ACC112 (cell line): ENCODE results near the gene SDCBP2.
A peak's percentile ranks its signal among the peaks of the same experiment; 100 is the strongest.

ENCODE experiments used
- H2AFZ ChIP-seq: fragments of 200-600 bp; sonication (generic); one replicate; pipeline ENCODE4 v1.6.0; 2017; ENCODE audit warnings: antibody characterized with exemption, low read length; ENCODE audit not compliant: unreplicated experiment
- H3K27ac ChIP-seq: fragments of 200-600 bp; sonication (generic); 2 replicates; pipeline ENCODE4 v1.5.1; 2014; ENCODE audit warnings: low read depth, mild to moderate bottlenecking, antibody characterized with exemption, low read length, moderate library complexity
- H3K27me3 ChIP-seq: fragments of 200-600 bp; sonication (generic); 2 replicates; pipeline ENCODE4 v1.6.1; 2014; ENCODE audit warnings: mild to moderate bottlenecking, antibody characterized with exemption, low read length, moderate library complexity, mixed read lengths; ENCODE audit not compliant: insufficient read depth
- H3K36me3 ChIP-seq: fragments of 200-600 bp; sonication (generic); 2 replicates; pipeline ENCODE4 v1.6.1; 2016; ENCODE audit warnings: mild to moderate bottlenecking, antibody characterized with exemption, low read length, moderate library complexity, mixed read lengths; ENCODE audit not compliant: insufficient read depth
- H3K4me1 ChIP-seq: fragments of 200-600 bp; sonication (generic); one replicate; pipeline ENCODE4 v1.6.1; 2016; ENCODE audit warnings: low read length, mixed read lengths; ENCODE audit not compliant: insufficient read depth, unreplicated experiment, control insufficient read depth
- H3K4me3 ChIP-seq: fragments of 200-600 bp; sonication (generic); 2 replicates; pipeline ENCODE4 v1.5.1; 2014; ENCODE audit warnings: mild to moderate bottlenecking, low read depth, low read length
- H3K79me2 ChIP-seq: fragments of 200-600 bp; sonication (generic); one replicate; pipeline ENCODE4 v1.6.0; 2016; ENCODE audit warnings: low read length; ENCODE audit not compliant: control insufficient read depth, unreplicated experiment, insufficient read depth

The SDCBP2 gene

DNA sequence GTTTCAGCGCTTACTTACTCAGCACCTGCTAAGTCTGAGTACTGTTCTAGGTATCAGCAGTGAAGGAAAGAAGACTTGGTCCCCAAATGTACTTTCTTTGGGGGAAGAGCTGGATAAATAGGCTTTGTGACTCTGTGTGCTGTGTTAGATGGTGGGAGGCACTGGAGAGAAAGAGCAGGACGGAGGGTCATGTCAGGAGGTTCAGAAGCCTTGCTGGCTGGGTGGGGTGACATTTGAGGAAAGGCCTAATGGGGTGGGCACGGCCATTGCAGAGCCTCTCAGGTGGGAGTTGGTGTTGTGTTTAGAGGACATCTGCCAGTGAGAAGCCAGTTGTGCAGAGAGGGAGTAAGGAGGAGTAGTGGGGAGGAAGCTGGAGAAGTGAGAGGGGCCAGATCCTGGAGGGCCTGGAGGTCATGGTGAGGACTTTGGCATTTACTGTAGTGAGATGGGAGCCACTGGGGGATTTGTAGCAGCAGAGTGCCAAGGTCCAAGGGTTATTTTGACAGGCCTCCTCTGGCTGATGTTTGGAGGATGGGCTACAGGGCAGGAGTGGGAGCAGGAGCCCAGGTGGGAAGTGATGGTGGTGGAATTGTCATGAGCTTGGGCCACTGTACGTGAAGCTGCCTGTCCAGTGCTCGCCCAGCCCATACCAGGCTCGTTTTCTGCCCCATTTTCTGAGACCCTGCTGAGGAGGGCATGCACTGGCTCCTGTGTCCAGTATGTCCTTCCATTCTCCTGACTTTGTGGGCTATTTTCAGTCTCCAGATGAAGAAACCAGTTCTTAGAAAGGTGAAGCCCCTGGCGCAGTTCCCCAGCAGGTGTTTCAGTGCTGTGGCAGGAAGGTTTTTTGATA is 886 bp downstream of the SDCBP2 start:
- Histone ChIP-seq H3K4me1 (peaks cover 65% of the 10 kb centered on the region), H2AFZ (no peak overlapping the region), H3K79me2 (peaks cover 70% of the 10 kb centered on the region), H3K27me3 (no peaks in the 10 kb centered on the region), H3K4me3 (peak overlapping the region; percentile 85), H3K36me3 (no peaks in the 10 kb centered on the region; the same call in 1 of the 2 replicates), H3K27ac (peak overlapping the region; percentile 99)

DNA sequence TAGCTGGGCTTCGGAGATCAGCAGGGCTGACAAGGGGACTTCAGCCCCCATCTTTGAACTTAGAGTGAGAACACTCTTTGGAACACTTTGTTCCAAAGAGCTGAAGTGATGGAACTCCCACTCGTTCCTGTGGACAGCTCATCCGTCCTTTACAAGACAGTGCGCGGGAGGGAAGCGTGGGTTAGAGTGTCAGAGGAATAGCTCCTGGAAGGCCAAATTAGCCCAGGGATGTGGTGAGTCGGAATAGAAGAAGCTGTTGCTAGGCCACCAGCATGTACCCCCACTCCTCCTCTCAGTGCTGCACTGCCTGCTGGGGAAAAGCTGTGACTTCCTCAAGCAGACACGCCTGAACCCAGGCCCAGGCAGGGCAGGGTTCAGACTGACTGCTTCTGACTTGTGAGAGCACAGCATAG is 1.7 kb downstream of the SDCBP2 start:
- Histone ChIP-seq H3K4me1 (peaks cover 72% of the 10 kb centered on the region), H3K79me2 (peaks cover 62% of the 10 kb centered on the region)

DNA sequence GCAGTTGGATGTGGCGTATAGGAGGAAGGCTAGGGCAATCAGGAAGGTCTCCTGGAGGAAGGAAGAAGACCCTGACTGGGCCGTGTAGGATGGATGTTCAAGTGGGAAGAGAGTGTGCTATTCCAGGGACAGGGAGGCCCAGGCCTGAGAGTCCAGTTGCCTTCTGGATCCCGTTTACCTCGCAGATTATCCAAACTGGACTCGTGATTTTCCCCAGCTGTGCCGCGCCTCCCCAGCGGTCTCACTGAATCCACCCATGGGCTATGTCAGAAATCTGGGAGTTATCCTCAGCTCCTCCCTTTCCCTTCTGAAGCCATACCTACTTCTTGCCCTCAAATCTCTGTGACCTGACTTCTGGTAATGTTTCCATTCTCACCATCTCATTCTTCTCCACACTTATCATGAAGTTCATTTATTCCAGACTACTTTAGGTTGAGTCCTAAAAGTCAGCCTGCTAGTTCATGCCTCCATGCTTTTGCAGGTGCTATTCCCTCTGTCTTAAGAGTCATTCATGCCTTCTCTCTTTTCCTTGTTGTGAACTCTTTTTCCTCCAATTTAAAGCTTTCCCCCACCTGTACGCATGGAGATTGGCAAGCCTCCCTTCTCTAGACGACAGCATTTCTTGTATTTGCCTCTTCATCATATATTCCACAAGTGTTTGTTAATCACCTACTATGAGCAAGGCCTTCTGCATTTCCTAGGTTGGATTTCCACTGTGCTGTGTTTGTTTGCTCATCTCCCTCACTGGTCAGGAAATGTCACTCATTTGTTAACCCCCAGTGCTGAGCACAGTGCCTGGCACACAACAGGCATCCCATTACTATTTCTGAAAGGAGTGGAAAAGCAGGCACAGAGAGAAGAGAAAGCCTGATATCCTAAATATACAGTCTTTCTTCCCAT is 2.7 kb downstream of the SDCBP2 start:
- Histone ChIP-seq H3K27ac (peak overlapping the region; percentile 99), H3K79me2 (peaks cover 54% of the 10 kb centered on the region), H3K36me3 (no peaks in the 10 kb centered on the region), H2AFZ (no peak overlapping the region), H3K4me3 (peak overlapping the region; percentile 85), H3K4me1 (peaks cover 75% of the 10 kb centered on the region), H3K27me3 (no peaks in the 10 kb centered on the region)

More for the DNA sequence above, 1.7 kb downstream of the SDCBP2 start:
- Histone ChIP-seq H3K27me3 (no peaks in the 10 kb centered on the region), H3K4me3 (peak overlapping the region; percentile 85), H3K27ac (peak overlapping the region; percentile 99), H2AFZ (no peak overlapping the region), H3K36me3 (no peaks in the 10 kb centered on the region)

DNA sequence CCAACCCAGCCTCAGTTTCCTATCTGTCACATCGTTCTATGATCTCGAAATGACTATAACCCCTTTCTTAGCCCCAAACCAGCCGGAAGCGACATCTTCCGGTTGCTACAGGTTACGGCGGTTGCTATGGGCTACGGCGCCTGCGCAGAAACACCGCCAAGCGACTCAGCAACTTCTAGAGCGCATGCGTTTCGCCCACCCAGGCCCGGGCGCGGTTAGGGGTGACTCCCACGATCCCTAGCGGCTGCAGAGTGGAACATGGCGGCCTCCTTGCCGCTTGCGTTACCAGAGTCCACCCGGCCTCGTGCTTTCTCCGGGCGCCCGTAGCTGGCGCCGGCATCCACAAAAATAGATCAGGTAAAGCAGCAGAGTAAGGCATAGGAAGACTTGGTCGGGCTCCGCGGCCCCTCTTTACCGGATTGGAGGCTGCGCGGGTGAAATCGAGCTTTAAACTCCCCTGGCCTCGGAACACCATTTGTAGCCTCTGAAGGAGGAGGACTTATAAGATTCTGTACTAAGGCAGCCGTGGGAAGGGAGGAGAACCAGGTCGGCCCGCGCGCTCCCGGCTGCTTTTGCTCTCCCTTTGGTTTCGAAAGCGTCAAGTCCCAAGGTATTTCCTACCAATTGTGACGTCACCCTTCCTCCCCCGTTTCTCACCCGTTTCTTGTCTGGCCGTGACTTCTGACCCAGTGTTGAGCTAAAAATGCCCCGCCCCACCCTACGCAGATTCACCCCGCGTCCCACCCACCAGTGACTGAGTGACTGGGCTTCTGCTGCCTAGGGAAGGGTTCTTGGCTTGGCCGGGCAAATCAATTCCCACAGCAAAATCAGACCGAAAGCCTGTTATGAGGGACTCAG is 3.5 kb downstream of the SDCBP2 start:
- Histone ChIP-seq H3K79me2 (peaks cover 45% of the 10 kb centered on the region), H3K36me3 (no peaks in the 10 kb centered on the region), H3K4me1 (peaks cover 73% of the 10 kb centered on the region), H2AFZ (no peak overlapping the region), H3K27ac (peak overlapping the region; percentile 99), H3K4me3 (peak overlapping the region; percentile 85), H3K27me3 (no peaks in the 10 kb centered on the region)

DNA sequence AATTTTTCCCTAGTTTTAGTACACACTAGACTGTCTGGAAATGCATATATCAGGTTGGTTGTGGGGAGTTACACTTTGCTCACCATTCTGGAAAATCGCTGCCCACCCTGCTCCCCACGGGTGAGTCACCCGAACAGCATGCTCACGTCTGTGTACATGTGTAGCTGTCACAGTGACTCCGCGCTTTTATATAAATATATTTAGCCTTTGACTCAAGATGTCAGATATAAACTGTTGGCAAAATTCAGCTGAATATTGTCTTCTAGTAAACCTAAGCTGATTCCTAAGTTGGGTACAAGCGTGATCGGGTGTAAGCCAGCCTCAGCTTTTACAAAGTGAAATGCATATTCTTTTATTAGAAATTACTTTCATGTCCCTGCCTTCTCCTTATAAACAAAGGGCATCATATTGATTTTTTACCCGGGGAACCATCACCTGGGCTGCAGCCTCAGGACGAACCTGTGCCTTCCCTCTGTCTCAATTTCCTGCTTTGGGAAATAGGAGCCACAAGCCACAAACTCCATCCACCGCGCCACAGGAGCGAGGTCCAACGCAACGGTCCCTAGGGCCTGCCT is 4.3 kb downstream of the SDCBP2 start:
- H3K4me3 ChIP-seq, result peak overlapping the region; percentile 85
- H3K4me1 ChIP-seq, result peaks cover 68% of the 10 kb centered on the region
- H3K79me2 ChIP-seq, result peaks cover 38% of the 10 kb centered on the region
- no peaks in the 10 kb centered on the region for H3K36me3 ChIP-seq
- H3K27ac ChIP-seq, result peak overlapping the region; percentile 99
- no peaks in the 10 kb centered on the region for H3K27me3 ChIP-seq
- no peak overlapping the region for H2AFZ ChIP-seq

DNA sequence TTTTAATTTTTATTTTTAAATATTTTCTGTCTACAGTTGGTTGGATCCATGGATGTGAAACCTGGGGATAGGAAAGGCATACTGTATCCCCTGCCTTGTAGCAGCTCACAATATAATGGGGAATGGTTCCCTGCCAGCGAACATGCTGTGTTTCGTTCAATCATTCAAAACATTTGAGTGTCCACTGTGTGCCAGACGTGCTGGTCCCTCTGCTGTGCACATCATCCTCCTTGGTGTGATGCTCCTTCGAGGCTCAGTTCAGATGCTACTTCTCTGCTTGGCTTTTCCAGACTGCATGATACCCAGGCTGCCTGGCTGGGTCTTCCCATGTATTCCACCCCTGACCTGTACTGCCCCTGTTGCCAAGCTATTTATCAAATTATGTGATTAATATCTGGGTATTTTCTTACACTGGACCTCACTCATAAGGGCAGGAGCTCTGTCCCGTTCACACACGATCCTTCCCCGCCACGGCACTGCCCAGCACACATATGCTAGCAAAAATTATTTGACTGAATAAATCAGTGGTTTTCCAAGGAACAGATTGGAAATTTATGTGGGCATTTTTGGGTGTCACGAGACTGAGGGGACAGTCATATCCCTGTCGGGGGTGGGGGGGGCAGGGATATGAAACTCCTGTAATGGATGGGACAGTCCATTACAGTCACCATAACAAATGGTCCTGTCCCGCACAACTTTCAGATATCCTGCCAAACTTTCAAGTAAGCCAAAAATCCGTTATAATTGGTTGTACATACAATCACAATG is 4.9 kb downstream of the SDCBP2 start:
- Histone ChIP-seq H3K36me3 (no peaks in the 10 kb centered on the region), H3K4me1 (peaks cover 66% of the 10 kb centered on the region), H3K79me2 (peaks cover 31% of the 10 kb centered on the region), H3K27ac (peak overlapping the region; percentile 99), H3K4me3 (peak overlapping the region; percentile 85), H3K27me3 (no peaks in the 10 kb centered on the region), H2AFZ (no peak overlapping the region)

DNA sequence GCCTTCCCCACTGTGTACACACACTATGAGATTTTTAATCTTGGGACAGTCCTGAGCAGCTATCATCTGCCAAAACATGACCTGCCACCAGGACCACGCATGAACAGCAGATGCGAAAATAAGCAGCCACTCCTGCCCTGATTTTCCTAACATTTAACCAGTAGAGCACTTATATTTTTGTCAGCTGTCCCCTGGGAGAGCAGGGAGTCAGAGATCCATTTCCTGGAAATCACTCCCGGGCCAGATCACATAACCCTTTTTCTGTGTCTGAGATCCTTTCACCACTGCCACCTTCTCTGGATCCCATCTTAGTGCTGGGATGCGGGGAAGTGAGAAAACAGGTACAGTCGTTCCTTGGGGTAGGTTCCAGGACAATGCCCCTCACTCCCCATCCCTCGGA is 5.7 kb downstream of the SDCBP2 start:
- Histone ChIP-seq H3K27me3 (no peaks in the 10 kb centered on the region), H3K4me3 (peak overlapping the region; percentile 5; the same call in 1 of the 2 replicates), H3K79me2 (peaks cover 24% of the 10 kb centered on the region), H3K4me1 (peaks cover 63% of the 10 kb centered on the region), H3K36me3 (no peaks in the 10 kb centered on the region), H3K27ac (peak overlapping the region; percentile 99), H2AFZ (peak overlapping the region; percentile 42)

DNA sequence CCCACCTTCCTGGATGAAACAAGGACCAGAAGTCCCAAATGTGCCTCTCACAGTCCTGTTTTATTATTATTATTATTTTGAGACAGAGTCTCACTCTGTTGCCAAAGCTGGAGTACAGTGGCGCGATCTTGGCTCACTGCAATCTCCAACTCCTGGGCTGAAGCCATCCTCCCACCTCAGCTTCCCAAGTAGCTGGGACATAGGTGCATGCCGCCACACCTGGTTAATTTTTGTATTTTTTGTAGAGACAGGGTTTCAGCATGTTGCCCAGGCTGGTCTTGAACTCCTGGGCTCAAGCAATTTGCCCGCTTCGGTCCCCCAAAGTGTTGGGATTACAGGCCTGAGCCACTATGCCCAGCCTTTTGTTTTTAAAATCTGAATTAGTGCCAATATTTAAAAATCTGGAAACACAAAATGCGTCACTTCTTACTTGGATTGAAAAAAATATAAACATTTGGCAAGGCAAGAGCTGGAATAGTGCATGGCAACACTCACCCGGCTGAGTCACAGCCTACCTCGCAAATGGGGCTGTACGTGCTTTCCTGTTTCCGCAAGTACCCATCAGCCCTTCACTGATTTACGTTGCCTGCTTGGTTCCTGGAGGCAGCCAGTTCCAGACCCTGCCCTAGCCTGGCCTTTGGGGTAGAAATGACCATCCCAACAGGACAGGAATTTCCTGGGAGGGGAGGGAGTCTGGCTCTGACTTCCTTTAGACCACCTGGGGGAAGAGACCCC is 6.3 kb downstream of the SDCBP2 start:
- H3K4me3 ChIP-seq, result peak overlapping the region; percentile 5; the same call in 1 of the 2 replicates
- peak overlapping the region; percentile 42 for H2AFZ ChIP-seq
- peaks cover 62% of the 10 kb centered on the region for H3K4me1 ChIP-seq
- peak overlapping the region; percentile 99 for H3K27ac ChIP-seq
- H3K79me2 ChIP-seq, result peaks cover 18% of the 10 kb centered on the region
- no peaks in the 10 kb centered on the region for H3K36me3 ChIP-seq
- H3K27me3 ChIP-seq, result no peaks in the 10 kb centered on the region

DNA sequence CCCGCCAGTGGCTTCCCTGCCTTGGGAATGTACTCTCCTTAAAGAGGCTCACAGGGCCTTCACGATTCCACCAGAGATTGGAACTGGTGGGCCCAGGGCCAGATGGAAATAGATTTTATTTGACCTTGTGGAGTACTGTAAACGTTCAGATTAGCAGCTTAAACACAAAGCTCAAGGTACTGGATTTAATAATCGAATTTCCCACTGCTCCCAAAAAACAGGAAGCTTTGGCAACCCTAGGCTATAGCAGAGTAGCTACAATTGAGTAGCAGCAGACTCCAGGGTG is 7.3 kb downstream of the SDCBP2 start:
- Histone ChIP-seq H3K27me3 (no peaks in the 10 kb centered on the region), H3K36me3 (no peaks in the 10 kb centered on the region), H2AFZ (no peak overlapping the region), H3K79me2 (peaks cover 9% of the 10 kb centered on the region), H3K4me3 (no peak overlapping the region), H3K27ac (peak overlapping the region; percentile 99), H3K4me1 (peaks cover 52% of the 10 kb centered on the region)
